ENCODE results near the gene MIS18A.
A peak's percentile ranks its signal among the peaks of the same experiment; 100 is the strongest.

MIS18A gene

GRCh38 chr21:32278518-32279376, at the start of gene MIS18A:
Gene MIS18A (minus strand): TSS chr21:32279049. CDS start chr21:32279014, 35 bp downstream.
- peak; percentile 78 for TF ChIP-seq POLR2A (IDR thresholded peaks at IDR 0.05; ENCODE audit: low read length)
- TF ChIP-seq GATA1 (IDR thresholded peaks at IDR 0.05; ENCODE audit: low read depth, low read length): no peak
- DNase-seq: peak; percentile 96 to 99

- TF ChIP-seq POLR2A (IDR thresholded peaks at IDR 0.05; ENCODE audit: low read length): no peak
- no peak for TF ChIP-seq GATA1 (IDR thresholded peaks at IDR 0.05; ENCODE audit: low read depth, low read length)
- DNase-seq: no peak
Observed at GRCh38 chr21:32328595-32328994, 49.7 kb upstream of the MIS18A start.

GRCh38 chr21:32325706-32326105, 46.9 kb upstream of the MIS18A start:
- no peak for DNase-seq
- TF ChIP-seq GATA1 (IDR thresholded peaks at IDR 0.05; ENCODE audit: low read depth, low read length) (no peak), POLR2A (IDR thresholded peaks at IDR 0.05; ENCODE audit: low read length) (no peak)

- DNase-seq: no peak
- no peak for TF ChIP-seq POLR2A (IDR thresholded peaks at IDR 0.05; ENCODE audit: low read length)
- TF ChIP-seq GATA1 (IDR thresholded peaks at IDR 0.05; ENCODE audit: low read depth, low read length): no peak
Observed at GRCh38 chr21:32322676-32323075, 43.8 kb upstream of the MIS18A start.

GRCh38 chr21:32322103-32322502, 43.3 kb upstream of the MIS18A start:
- DNase-seq: no peak
- TF ChIP-seq GATA1 (IDR thresholded peaks at IDR 0.05; ENCODE audit: low read depth, low read length) (no peak), POLR2A (IDR thresholded peaks at IDR 0.05; ENCODE audit: low read length) (no peak)

- TF ChIP-seq POLR2A (IDR thresholded peaks at IDR 0.05; ENCODE audit: low read length) (no peak), GATA1 (IDR thresholded peaks at IDR 0.05; ENCODE audit: low read depth, low read length) (no peak)
- no peak for DNase-seq
Observed at GRCh38 chr21:32321480-32321879, 42.6 kb upstream of the MIS18A start.

GRCh38 chr21:32320726-32321125, 41.9 kb upstream of the MIS18A start:
- no peak for TF ChIP-seq GATA1 (IDR thresholded peaks at IDR 0.05; ENCODE audit: low read depth, low read length)
- TF ChIP-seq POLR2A (IDR thresholded peaks at IDR 0.05; ENCODE audit: low read length): no peak
- DNase-seq: no peak

GRCh38 chr21:32320059-32320458, 41.2 kb upstream of the MIS18A start:
- DNase-seq: no peak
- TF ChIP-seq GATA1 (IDR thresholded peaks at IDR 0.05; ENCODE audit: low read depth, low read length) (no peak), POLR2A (IDR thresholded peaks at IDR 0.05; ENCODE audit: low read length) (no peak)

- TF ChIP-seq POLR2A (IDR thresholded peaks at IDR 0.05; ENCODE audit: low read length) (no peak), GATA1 (IDR thresholded peaks at IDR 0.05; ENCODE audit: low read depth, low read length) (no peak)
- DNase-seq: no peak
Observed at GRCh38 chr21:32319012-32319411, 40.2 kb upstream of the MIS18A start.

GRCh38 chr21:32317726-32318125, 38.9 kb upstream of the MIS18A start:
- TF ChIP-seq POLR2A (IDR thresholded peaks at IDR 0.05; ENCODE audit: low read length) (no peak), GATA1 (IDR thresholded peaks at IDR 0.05; ENCODE audit: low read depth, low read length) (no peak)
- no peak for DNase-seq

- TF ChIP-seq POLR2A (IDR thresholded peaks at IDR 0.05; ENCODE audit: low read length) (no peak), GATA1 (IDR thresholded peaks at IDR 0.05; ENCODE audit: low read depth, low read length) (no peak)
- no peak for DNase-seq
Observed at GRCh38 chr21:32316361-32317215, 37.7 kb upstream of the MIS18A start.

GRCh38 chr21:32315511-32316281, 36.8 kb upstream of the MIS18A start:
- no peak for DNase-seq
- no peak for TF ChIP-seq POLR2A (IDR thresholded peaks at IDR 0.05; ENCODE audit: low read length)
- no peak for TF ChIP-seq GATA1 (IDR thresholded peaks at IDR 0.05; ENCODE audit: low read depth, low read length)

- no peak for TF ChIP-seq GATA1 (IDR thresholded peaks at IDR 0.05; ENCODE audit: low read depth, low read length)
- TF ChIP-seq POLR2A (IDR thresholded peaks at IDR 0.05; ENCODE audit: low read length): no peak
- no peak for DNase-seq
Observed at GRCh38 chr21:32314806-32315205, 36.0 kb upstream of the MIS18A start.

- no peak for DNase-seq
Observed at GRCh38 chr21:32312976-32313375, 34.1 kb upstream of the MIS18A start.

More at GRCh38 chr21:32312976-32313375, 34.1 kb upstream of the MIS18A start:
- TF ChIP-seq POLR2A (IDR thresholded peaks at IDR 0.05; ENCODE audit: low read length): no peak
- TF ChIP-seq GATA1 (IDR thresholded peaks at IDR 0.05; ENCODE audit: low read depth, low read length): no peak

All from erythroblast (primary cell).